H9 (cell line): ENCODE results near the gene MNS1. TPM values are rescaled to one million over a fixed set of nuclear protein-coding genes. Genes with fewer than 3 reads are reported as not detected.

Source experiments
- DNase-seq: peaks from one replicate; pipeline ENCODE4 v3.0.0-alpha.2; 2017
- H2AFZ ChIP-seq: one replicate; pipeline ENCODE4 v1.6.1; 2013; ENCODE audit warnings: mild to moderate bottlenecking, low read length, control low read depth, moderate library complexity
- H2AK5ac ChIP-seq: 2 replicates; pipeline ENCODE4 v1.6.1; 2013; ENCODE audit warnings: low read length, control low read depth, mixed read lengths; ENCODE audit not compliant: insufficient read length
- H2BK120ac ChIP-seq: one replicate; pipeline ENCODE4 v1.6.1; 2013; ENCODE audit warnings: low read depth, mild to moderate bottlenecking, low read length, control low read depth, inconsistent platforms; ENCODE audit not compliant: poor library complexity, severe bottlenecking
- H2BK12ac ChIP-seq: 2 replicates; pipeline ENCODE4 v1.6.1; 2013; ENCODE audit warnings: low read length, control low read depth, mixed read lengths, low read depth; ENCODE audit not compliant: insufficient read length
- H2BK15ac ChIP-seq: 2 replicates; pipeline ENCODE4 v1.6.1; 2013; ENCODE audit warnings: low read depth, low read length, control low read depth
- H2BK20ac ChIP-seq: one replicate; pipeline ENCODE4 v1.6.1; 2013; ENCODE audit warnings: low read depth, mild to moderate bottlenecking, low read length, control low read depth, inconsistent platforms; ENCODE audit not compliant: poor library complexity, severe bottlenecking
- H2BK5ac ChIP-seq: 2 replicates; pipeline ENCODE4 v1.6.1; 2013; ENCODE audit warnings: low read length, control low read depth, mixed read lengths; ENCODE audit not compliant: insufficient read length
- H3K14ac ChIP-seq: 2 replicates; pipeline ENCODE4 v1.6.1; 2013; ENCODE audit warnings: low read length, control low read depth; ENCODE audit not compliant: insufficient read depth
- H3K18ac ChIP-seq: 2 replicates; pipeline ENCODE4 v1.6.1; 2013; ENCODE audit warnings: low read depth, mild to moderate bottlenecking, mixed read lengths, low read length, control low read depth; ENCODE audit not compliant: insufficient read length
- H3K23ac ChIP-seq: 2 replicates; pipeline ENCODE4 v1.6.1; 2013; ENCODE audit warnings: low read length, control low read depth, mixed read lengths, low read depth; ENCODE audit not compliant: insufficient read length
- H3K23me2 ChIP-seq: 2 replicates; pipeline ENCODE4 v1.6.1; 2013; ENCODE audit warnings: low read depth, mild to moderate bottlenecking, mixed read lengths, low read length, control low read depth; ENCODE audit not compliant: insufficient read length, poor library complexity, severe bottlenecking
- H3K27ac ChIP-seq: 2 replicates; pipeline ENCODE4 v1.5.1; 2013; ENCODE audit warnings: low read length, control low read depth, mixed read lengths, low read depth; ENCODE audit not compliant: insufficient read length
- H3K27me3 ChIP-seq: 2 replicates; pipeline ENCODE4 v1.6.1; 2013; ENCODE audit warnings: low read length, control low read depth, inconsistent platforms; ENCODE audit not compliant: insufficient read depth
- H3K4ac ChIP-seq: 2 replicates; pipeline ENCODE4 v1.6.1; 2013; ENCODE audit warnings: low read depth, mild to moderate bottlenecking, control low read depth, inconsistent platforms, low read length, moderate library complexity
- H3K4me1 ChIP-seq: 2 replicates; pipeline ENCODE4 v1.6.1; 2013; ENCODE audit warnings: low read length, control low read depth, inconsistent platforms; ENCODE audit not compliant: insufficient read depth
- H3K4me2 ChIP-seq: 2 replicates; pipeline ENCODE4 v1.6.1; 2013; ENCODE audit warnings: low read length, control low read depth, mixed read lengths; ENCODE audit not compliant: insufficient read length, insufficient read depth
- H3K56ac ChIP-seq: 2 replicates; pipeline ENCODE4 v1.6.1; 2013; ENCODE audit warnings: low read depth, mild to moderate bottlenecking, mixed read lengths, low read length, control low read depth; ENCODE audit not compliant: insufficient read length
- H3K79me1 ChIP-seq: 2 replicates; pipeline ENCODE4 v1.6.1; 2013; ENCODE audit warnings: low read depth, mild to moderate bottlenecking, moderate library complexity, low read length, control low read depth, inconsistent platforms; ENCODE audit not compliant: insufficient read depth, poor library complexity, severe bottlenecking
- H3K79me2 ChIP-seq: 2 replicates; pipeline ENCODE4 v1.6.1; 2013; ENCODE audit warnings: low read length, control low read depth, inconsistent platforms; ENCODE audit not compliant: insufficient read depth
- H3K9ac ChIP-seq: 2 replicates; pipeline ENCODE4 v1.6.1; 2013; ENCODE audit warnings: low read length, control low read depth, mixed read lengths; ENCODE audit not compliant: insufficient read length; ENCODE audit errors: extremely low read depth
- H3K9me3 ChIP-seq: one replicate; pipeline ENCODE4 v1.6.1; 2013; ENCODE audit warnings: low read depth, low read length, inconsistent platforms; ENCODE audit not compliant: control insufficient read depth
- H3T11ph ChIP-seq: one replicate; pipeline ENCODE4 v1.6.1; 2013; ENCODE audit warnings: mild to moderate bottlenecking, low read length, control low read depth, inconsistent platforms
- H4K20me1 ChIP-seq: one replicate; pipeline ENCODE4 v1.6.1; 2013; ENCODE audit not compliant: control insufficient read depth, insufficient read length, insufficient read depth
- H4K5ac ChIP-seq: 2 replicates; pipeline ENCODE4 v1.6.1; 2013; ENCODE audit warnings: low read depth, mild to moderate bottlenecking, mixed read lengths, low read length, control low read depth; ENCODE audit not compliant: insufficient read length
- H4K8ac ChIP-seq: replicated peaks from 2 replicates; pipeline ENCODE4 v1.6.1; 2013; ENCODE audit warnings: low read length, control low read depth, mixed read lengths, low read depth; ENCODE audit not compliant: insufficient read length
- H4K91ac ChIP-seq: 2 replicates; pipeline ENCODE4 v1.6.1; 2013; ENCODE audit warnings: low read depth, mild to moderate bottlenecking, moderate library complexity, mixed read lengths, low read length, control low read depth; ENCODE audit not compliant: insufficient read length
- H3K27ac Mint-ChIP-seq, 3 experiments: 2 replicates in 2 of 3; 3 replicates in 1 of 3; pipeline ENCODE4 v1.8.0; 2020 to 2021; ENCODE audit warnings: mixed read lengths in 3 of 3, mild to moderate bottlenecking in 1 of 3, moderate library complexity in 1 of 3
- H3K27me3 Mint-ChIP-seq: 2 replicates; pipeline ENCODE4 v1.8.0; 2021; ENCODE audit warnings: low read depth, mild to moderate bottlenecking, moderate library complexity, mixed read lengths
- H3K36me3 Mint-ChIP-seq, 3 experiments: 2 replicates in 2 of 3; 3 replicates in 1 of 3; pipeline ENCODE4 v1.8.0; 2020 to 2021; ENCODE audit warnings: low read depth in 3 of 3, mixed read lengths in 3 of 3; ENCODE audit not compliant: insufficient read depth in 1 of 3
- H3K4me1 Mint-ChIP-seq, 2 experiments: 2 replicates each; pipeline ENCODE4 v1.8.0; 2020; ENCODE audit warnings: mixed read lengths in 2 of 2
- H3K4me3 Mint-ChIP-seq, 2 experiments: 2 replicates in 1 of 2; 3 replicates in 1 of 2; pipeline ENCODE4 v1.8.0; 2020 to 2021; ENCODE audit warnings: mild to moderate bottlenecking in 2 of 2, mixed read lengths in 2 of 2, moderate library complexity in 1 of 2
- H3K9me3 Mint-ChIP-seq, 2 experiments: 2 replicates in 1 of 2; 3 replicates in 1 of 2; pipeline ENCODE4 v1.8.0; 2020; ENCODE audit warnings: mild to moderate bottlenecking in 2 of 2, mixed read lengths in 2 of 2, moderate library complexity in 1 of 2
- CTCF ChIP-seq: fragments of 200-600 bp; sonication (generic); conservative IDR thresholded peaks from 3 replicates; pipeline ENCODE4 v1.8.0; 2021; ENCODE audit warnings: antibody characterized with exemption, mild to moderate bottlenecking
- WGBS: extraction: QIAGEN DNeasy Blood & Tissue Kit; methylation state at CpG from one replicate; pipeline ENCODE4 v1.1.7; 2013; ENCODE audit warnings: missing lambda C conversion rate, low lambda C conversion rate, mixed read lengths; ENCODE audit not compliant: insufficient read length; ENCODE audit errors: extremely low coverage; 5-methylcytosine and 5-hydroxymethylcytosine counted together
- total RNA-seq: library from RNA; stranded (reverse); gene quantifications from 2 replicates; pipeline ENCODE4 v1.2.1, GENCODE V29; 2021

The MNS1 gene
- total RNA-seq, 1 experiment from 2014 or later, result 4.2 TPM

DNA sequence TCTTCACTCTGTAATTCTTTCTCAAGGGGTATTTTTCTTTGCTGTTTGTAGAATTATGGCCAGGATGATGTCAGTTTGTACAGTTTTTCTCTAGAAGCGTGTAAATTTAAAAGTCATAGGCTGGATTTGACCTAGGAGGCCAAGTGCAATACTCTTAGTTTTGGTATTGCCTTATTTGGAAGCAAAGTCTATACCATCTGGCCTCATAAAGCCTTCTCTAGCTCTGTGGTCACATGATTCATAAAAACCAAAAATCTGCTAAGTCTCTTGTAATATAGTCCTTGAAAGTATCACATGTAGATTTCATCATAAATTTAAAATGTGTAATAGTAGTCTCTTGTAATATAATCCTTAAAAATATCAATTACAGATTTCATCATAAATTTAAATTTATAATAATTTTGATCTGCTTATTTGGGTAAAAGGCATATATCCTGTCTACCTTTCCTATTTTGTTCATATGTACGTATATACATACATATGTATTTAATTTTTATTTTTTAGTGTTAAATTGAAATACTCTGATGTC, 74.1 kb downstream of the MNS1 start:
- no peak for DNase-seq
- Histone ChIP-seq H2BK12ac (no peak overlapping the region), H2BK15ac (no peak overlapping the region), H4K91ac (no peak overlapping the region), H3K79me1 (no peaks in the 10 kb centered on the region), H4K8ac (no peak overlapping the region), H4K5ac (no peak overlapping the region), H3K9me3 (no peaks in the 10 kb centered on the region), H3K56ac (no peak overlapping the region), H3K27ac (no peak overlapping the region), H3K27me3 (no peaks in the 10 kb centered on the region), H3T11ph (no peak overlapping the region), H4K20me1 (no peaks in the 10 kb centered on the region), H2BK120ac (no peak overlapping the region), H3K4ac (no peak overlapping the region), H2BK20ac (no peak overlapping the region), H3K4me2 (no peak overlapping the region), H3K23ac (no peak overlapping the region), H3K9ac (no peak overlapping the region), H2AK5ac (no peak overlapping the region), H3K14ac (no peak overlapping the region), H3K23me2 (no peaks in the 10 kb centered on the region), H2BK5ac (no peak overlapping the region), H3K18ac (no peak overlapping the region), H3K4me1 (no peaks in the 10 kb centered on the region), H2AFZ (no peak overlapping the region), H3K79me2 (no peaks in the 10 kb centered on the region)
- peaks cover 6 to 18% (median 7%) of the 10 kb centered on the region in 3 experiments; a peak in 6 of 7 replicates for H3K36me3 Mint-ChIP-seq
- peaks cover 2% of the 10 kb centered on the region in 2 experiments; a peak in 3 of 5 replicates for H3K9me3 Mint-ChIP-seq
- H3K4me1 Mint-ChIP-seq, result no peaks in the 10 kb centered on the region
- WGBS, result no CpG with 5 or more reads among the region's 2 CpGs
- no peak for TF ChIP-seq CTCF
- H3K4me3 Mint-ChIP-seq, result no peak overlapping the region
- H3K27me3 Mint-ChIP-seq, result no peaks in the 10 kb centered on the region
- H3K27ac Mint-ChIP-seq, result peak overlapping the region in 1 of 3 experiments; percentile 54; a peak in 1 of 7 replicates
